Esophagus muscularis mucosa (tissue), 4 donors: ENCODE measurements around the gene ASXL1. TPM values are rescaled to one million over a fixed set of nuclear protein-coding genes. Genes with fewer than 3 reads are reported as not detected.

ENCODE experiments used
- DNase-seq: peaks from one replicate; pipeline ENCODE4 v3.0.0-alpha.2; 2017; ENCODE audit errors: extremely low spot score
- H3K27ac ChIP-seq, 4 donors: fragments of 200-600 bp; sonication (generic); replicated peaks in 1 of 4; 1 replicate in 3 of 4; 2 replicates in 1 of 4; pipeline ENCODE4 v1.5.1; 2016 to 2019; ENCODE audit warnings: mild to moderate bottlenecking in 1 of 4
- H3K27me3 ChIP-seq, 4 donors: fragments of 200-600 bp; sonication (generic); one replicate each; pipeline versions ENCODE4 v1.5.1 to v1.6.0; 2016 to 2019
- H3K36me3 ChIP-seq, 4 donors: fragments of 200-600 bp; sonication (generic); one replicate each; pipeline ENCODE4 v1.5.1; 2016 to 2019
- H3K4me1 ChIP-seq, 4 donors: fragments of 200-600 bp; sonication (generic); one replicate each; pipeline ENCODE4 v1.5.1; 2016 to 2019
- H3K4me3 ChIP-seq, 4 donors: fragments of 200-600 bp; sonication (generic); 1 replicate in 2 of 4; 2 replicates in 2 of 4; pipeline ENCODE4 v1.5.1; 2016 to 2019; ENCODE audit warnings: mild to moderate bottlenecking in 4 of 4, moderate library complexity in 1 of 4
- H3K9me3 ChIP-seq, 4 donors: fragments of 200-600 bp; sonication (generic); 1 replicate in 3 of 4; 2 replicates in 1 of 4; pipeline ENCODE4 v1.5.1; 2016 to 2019
- CTCF ChIP-seq, 3 experiments: fragments of 200-600 bp in 2 of 3; fragments of 450-650 bp in 1 of 3; sonication (generic) in 2 of 3; IDR thresholded peaks; one replicate each; pipeline ENCODE4 v1.5.1; 2017 to 2019; ENCODE audit warnings: antibody characterized with exemption in 3 of 3, mild to moderate bottlenecking in 2 of 3, moderate library complexity in 1 of 3
- EP300 ChIP-seq: sonication (generic); formaldehyde crosslinking; IDR thresholded peaks from one replicate; pipeline ENCODE4 v1.6.1; 2017; ENCODE audit warnings: antibody characterized with exemption
- POLR2A ChIP-seq: fragments of 450-650 bp; IDR thresholded peaks from one replicate; pipeline ENCODE4 v1.6.1; 2017; ENCODE audit warnings: antibody characterized with exemption, moderate library complexity, mild to moderate bottlenecking, low read depth
- POLR2AphosphoS5 ChIP-seq, 2 donors: sonication (generic); formaldehyde crosslinking; IDR thresholded peaks; one replicate each; pipeline ENCODE4 v1.6.1; 2017; ENCODE audit warnings: antibody characterized with exemption in 2 of 2
- WGBS: methylation state at CpG from one replicate; pipeline ENCODE4 v1.1.5; 2018; 5-methylcytosine and 5-hydroxymethylcytosine counted together
- intact Hi-C: fragments of 100-400 bp; cut with DNase I; formaldehyde crosslinking; loops from one replicate; pipeline ENCODE4 v1.15.1; 2023
- total RNA-seq, 4 donors: library from RNA; depleted of rRNA; stranded (reverse); fragments of >200 nt; gene quantifications; one replicate each; pipeline versions ENCODE4 v1.1.0 to v1.2.1, GENCODE V29; 2016

The ASXL1 gene
- total RNA-seq, 4 donors from 2014 or later: 56.5 to 66.7 (median 61.8) TPM

GRCh38 chr20:32440069-32440757, 82.1 kb downstream of the ASXL1 start:
- 98% methylated on average over 6 of the region's 6 CpGs for whole genome bisulfite sequencing
- no peaks in the 10 kb centered on the region for H3K9me3 ChIP-seq
- H3K4me3 ChIP-seq: no peak overlapping the region
- H3K36me3 ChIP-seq: peaks cover 27 to 81% (median 64%) of the 10 kb centered on the region in 4 donors
- DNase-seq: no peak
- intact Hi-C loops: no loop called here
- H3K27me3 ChIP-seq: no peaks in the 10 kb centered on the region
- no peak overlapping the region for H3K27ac ChIP-seq
- H3K4me1 ChIP-seq: peaks cover 0 to 3% (median 0%) of the 10 kb centered on the region in 4 donors
- TF ChIP-seq CTCF (IDR thresholded peaks at IDR 0.05) (no peak), EP300 (no peak)

- WGBS: 94% methylated on average over 4 of the region's 4 CpGs
- no peak for TF ChIP-seq EP300
- no peak for TF ChIP-seq POLR2AphosphoS5 (IDR thresholded peaks at IDR 0.05)
- no peak for TF ChIP-seq CTCF (IDR thresholded peaks at IDR 0.05)
- TF ChIP-seq POLR2A: no peak
- no peak for DNase-seq
- H3K4me1 ChIP-seq: peaks cover 0 to 8% (median 3%) of the 10 kb centered on the region in 4 donors
- intact Hi-C loops: no loop called here
- no peak overlapping the region for H3K4me3 ChIP-seq
- H3K27ac ChIP-seq: no peak overlapping the region
- H3K9me3 ChIP-seq: no peaks in the 10 kb centered on the region
- H3K36me3 ChIP-seq: peaks cover 22 to 81% (median 62%) of the 10 kb centered on the region in 4 donors
- no peaks in the 10 kb centered on the region for H3K27me3 ChIP-seq
Observed at GRCh38 chr20:32440758-32441078, 82.6 kb downstream of the ASXL1 start.

DNA sequence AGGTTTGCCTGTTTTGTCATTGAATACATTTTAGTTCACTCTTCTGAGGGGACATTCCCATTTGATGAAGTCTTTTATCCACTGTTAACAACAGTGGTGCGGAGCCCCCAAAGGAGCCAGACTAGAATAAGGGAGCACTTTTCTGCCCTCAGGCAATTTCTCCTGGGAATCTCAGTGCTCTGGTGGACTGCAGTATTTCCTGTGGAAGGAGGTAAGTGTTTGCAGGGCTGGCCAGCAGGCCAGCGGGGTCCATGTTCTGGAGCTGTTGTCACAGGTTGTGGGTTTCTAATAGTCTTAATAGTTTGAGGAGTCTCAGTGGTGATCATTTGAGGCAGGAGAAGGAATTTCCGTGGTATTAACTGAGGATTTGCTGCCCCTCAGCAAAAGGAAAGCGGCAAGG, 83.5 kb downstream of the ASXL1 start:
- intact Hi-C loops: no loop called here
- TF ChIP-seq POLR2AphosphoS5 (IDR thresholded peaks at IDR 0.05) (no peak), CTCF (IDR thresholded peaks at IDR 0.05) (no peak), POLR2A (no peak), EP300 (no peak)
- H3K27ac ChIP-seq: no peak overlapping the region
- 90% methylated on average over 4 of the region's 4 CpGs for WGBS
- H3K9me3 ChIP-seq: no peaks in the 10 kb centered on the region
- no peaks in the 10 kb centered on the region for H3K27me3 ChIP-seq
- H3K36me3 ChIP-seq: peaks cover 14 to 81% (median 62%) of the 10 kb centered on the region in 4 donors
- H3K4me3 ChIP-seq: no peak overlapping the region
- H3K4me1 ChIP-seq: peaks cover 0 to 17% (median 9%) of the 10 kb centered on the region in 4 donors
- DNase-seq: no peak

DNA sequence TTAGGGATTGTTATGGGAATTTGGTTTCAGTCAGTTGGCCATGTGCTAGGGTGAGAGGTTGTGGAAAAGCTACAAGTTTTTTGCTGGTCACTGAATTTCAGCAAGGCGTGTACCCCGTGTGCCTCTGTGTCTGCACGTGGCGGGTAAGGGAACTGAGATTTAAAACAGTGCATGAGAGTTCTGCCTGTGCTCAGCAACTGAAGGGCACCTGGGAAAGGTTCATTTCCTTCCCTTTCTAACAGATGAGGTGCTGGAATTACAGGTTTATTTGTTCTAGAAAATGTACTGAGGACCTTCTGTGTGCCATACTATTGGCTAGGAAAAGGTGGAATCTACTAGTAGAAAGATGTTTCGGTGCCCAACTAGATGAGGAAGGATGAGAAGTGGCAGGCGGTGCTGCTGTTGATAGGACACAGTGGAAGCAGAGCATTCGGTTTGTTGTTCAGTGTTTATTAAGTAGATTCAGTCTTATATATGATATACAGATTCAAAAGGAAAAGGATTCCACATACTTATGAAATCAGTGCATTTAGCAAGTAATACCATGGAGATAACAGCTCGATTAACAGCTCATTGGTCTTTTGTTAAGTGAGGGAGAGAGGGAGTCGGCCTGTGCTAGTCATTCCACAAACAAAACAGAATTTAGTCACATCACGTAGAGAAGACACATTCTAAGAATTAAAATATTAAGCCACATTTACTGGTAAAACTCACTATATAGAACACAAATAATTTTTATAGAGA, 84.7 kb downstream of the ASXL1 start:
- Histone ChIP-seq H3K36me3 (peaks cover 5 to 81% (median 59%) of the 10 kb centered on the region in 4 donors), H3K9me3 (no peaks in the 10 kb centered on the region), H3K27me3 (no peaks in the 10 kb centered on the region), H3K4me3 (no peak overlapping the region), H3K4me1 (peaks cover 7 to 29% (median 18%) of the 10 kb centered on the region in 4 donors), H3K27ac (no peak overlapping the region)
- intact Hi-C loops: no loop called here
- WGBS: 81% methylated on average over 10 of the region's 10 CpGs
- TF ChIP-seq POLR2AphosphoS5 (IDR thresholded peaks at IDR 0.05) (no peak), POLR2A (no peak), CTCF (IDR thresholded peaks at IDR 0.05) (no peak), EP300 (no peak)
- DNase-seq: no peak
